RPMI7951 (cell line): ENCODE results near the gene CRLF1. TPM values are rescaled to one million over a fixed set of nuclear protein-coding genes. Genes with fewer than 3 reads are reported as not detected.

ENCODE experiments used
- DNase-seq: peaks from one replicate; pipeline ENCODE4 v3.0.0-alpha.2; 2012; ENCODE audit warnings: low read depth
- total RNA-seq: library from RNA; depleted of rRNA; stranded (reverse); fragments of >200 nt; shearing (Covaris generic); gene quantifications from 2 replicates; pipeline ENCODE4 v1.2.3, GENCODE V29; 2014; rRNA removed

CRLF1 gene
- total RNA-seq, 1 experiment from 2014 or later, result 2.8 TPM

- DNase-seq, result no peak
These were observed 48.0 kb downstream of the CRLF1 start for GRCh38 chr19:18558604-18559003.

GRCh38 chr19:18558202-18558555 is 48.4 kb downstream of the CRLF1 start:
- DNase-seq, result no peak

GRCh38 chr19:18557411-18558201 is 49.0 kb downstream of the CRLF1 start, which contains the start of gene KXD1:
KXD1 (plus strand) TSS chr19:18557870; CDS start chr19:18562057, 4,187 bp downstream.
- peak; percentile 99 for DNase-seq

GRCh38 chr19:18551631-18552030 is 55.0 kb downstream of the CRLF1 start:
- DNase-seq, result no peak

- DNase-seq, result peak; percentile 78
These were observed 62.7 kb downstream of the CRLF1 start for GRCh38 chr19:18543814-18544475.

Other genes with a start within 250 kb of the CRLF1 start
- gene GDF15, start 220.6 kb downstream of the CRLF1 start, total RNA-seq, result 1.4 and 1.6 TPM in 2 replicates
- gene LRRC25, start 209.2 kb downstream of the CRLF1 start, total RNA-seq, result not detected in 2 replicates
- 25.1 and 38.9 TPM in 2 replicates for gene SSBP4, start 187.4 kb downstream of the CRLF1 start, total RNA-seq
- gene ISYNA1, start 168.7 kb downstream of the CRLF1 start, total RNA-seq, result 9.9 and 20.9 TPM in 2 replicates
- gene ELL, start 84.7 kb downstream of the CRLF1 start, total RNA-seq, result 6.5 and 7.2 TPM in 2 replicates
- gene FKBP8, start 63.2 kb downstream of the CRLF1 start, total RNA-seq, result 172 and 199 TPM in 2 replicates
- gene KXD1, start 48.9 kb downstream of the CRLF1 start, total RNA-seq, result 159 TPM in 2 replicates
- 1,359 and 2,003 TPM in 2 replicates for gene UBA52, start 34.9 kb downstream of the CRLF1 start, total RNA-seq
- 84.0 and 117 TPM in 2 replicates for gene REX1BD, start 18.0 kb downstream of the CRLF1 start, total RNA-seq
- gene TMEM59L, start 6.1 kb upstream of the CRLF1 start, total RNA-seq, result not detected in 2 replicates
- 3.0 and 7.5 TPM in 2 replicates for gene KLHL26, start 30.2 kb upstream of the CRLF1 start, total RNA-seq
- gene CRTC1, start 76.9 kb upstream of the CRLF1 start, total RNA-seq, result 2.2 and 2.9 TPM in 2 replicates
- gene COMP, start 184.5 kb upstream of the CRLF1 start, total RNA-seq, result 1.1 and 1.2 TPM in 2 replicates
- 32.4 and 56.2 TPM in 2 replicates for gene UPF1, start 225.2 kb upstream of the CRLF1 start, total RNA-seq